ENCODE measurements around the gene ARL14EPL.
"Not testable (repeated sequence)": the region's sequence is repeated elsewhere in the genome, so short reads cannot be mapped to it uniquely, and the experiment has no call there.

Gene ARL14EPL

GRCh38 chr5:116097301-116097700 lies 65.0 kb downstream of the ARL14EPL start:
- Mint-ChIP-seq H3K36me3 (ENCODE audit: insufficient read depth) (peaks cover 28% of the 10 kb centered on the region), H3K4me3 (no peak overlapping the region), H3K27me3 (no peaks in the 10 kb centered on the region), H3K27ac (ENCODE audit: low read depth) (no peak overlapping the region), H3K4me1 (no peaks in the 10 kb centered on the region), H3K9me3 (no peaks in the 10 kb centered on the region)
- no peak for ATAC-seq (replicated peaks; ENCODE audit: extremely low read depth, poor library complexity, severe bottlenecking)
- DNase-seq (ENCODE audit: low spot score in 2 of 2) = no peak

- Mint-ChIP-seq H3K27ac (ENCODE audit: low read depth) (peak overlapping the region; percentile 4), H3K9me3 (no peaks in the 10 kb centered on the region), H3K27me3 (no peaks in the 10 kb centered on the region)
Observed at GRCh38 chr5:116098998-116099397, 66.7 kb downstream of the ARL14EPL start.

GRCh38 chr5:116104941-116105340 lies 72.7 kb downstream of the ARL14EPL start:
- H3K4me3 Mint-ChIP-seq; DNase-seq (ENCODE audit: low spot score in 2 of 2); H3K36me3 Mint-ChIP-seq (ENCODE audit: insufficient read depth); ATAC-seq (replicated peaks; ENCODE audit: extremely low read depth, poor library complexity, severe bottlenecking); H3K27ac Mint-ChIP-seq (ENCODE audit: low read depth); H3K9me3 Mint-ChIP-seq; H3K27me3 Mint-ChIP-seq: not testable (repeated sequence)
- peaks cover 50% of the 10 kb centered on the region for H3K4me1 Mint-ChIP-seq

More at GRCh38 chr5:116098998-116099397, 66.7 kb downstream of the ARL14EPL start:
- DNase-seq (ENCODE audit: low spot score in 2 of 2) (no peak), ATAC-seq (replicated peaks; ENCODE audit: extremely low read depth, poor library complexity, severe bottlenecking) (no peak)
- H3K36me3 Mint-ChIP-seq (ENCODE audit: insufficient read depth) = peaks cover 15% of the 10 kb centered on the region
- H3K4me1 Mint-ChIP-seq = peaks cover 8% of the 10 kb centered on the region
- H3K4me3 Mint-ChIP-seq = no peak overlapping the region

Data from central memory CD8-positive, alpha-beta T cell (primary cell).